Stimulated activated CD4-positive, alpha-beta T cell treated with anti-CD3 and anti-CD28 coated beads, Interleukin-1b, Interleukin-23, amount 100 ng/mL, for 1 hour (primary cell): ENCODE data around the gene CDK5RAP2.
"Not testable (repeated sequence)": the region's sequence is repeated elsewhere in the genome, so short reads cannot be mapped to it uniquely, and the experiment has no call there.

Source experiments
- DNase-seq, 2 donors: peaks; one replicate each; pipeline ENCODE4 v3.0.0-alpha.2; 2020; ENCODE audit warnings: low read depth in 2 of 2

CDK5RAP2 gene

GRCh38 chr9:120513825-120514396 is 66.1 kb downstream of the CDK5RAP2 start:
- no peak for DNase-seq

DNA sequence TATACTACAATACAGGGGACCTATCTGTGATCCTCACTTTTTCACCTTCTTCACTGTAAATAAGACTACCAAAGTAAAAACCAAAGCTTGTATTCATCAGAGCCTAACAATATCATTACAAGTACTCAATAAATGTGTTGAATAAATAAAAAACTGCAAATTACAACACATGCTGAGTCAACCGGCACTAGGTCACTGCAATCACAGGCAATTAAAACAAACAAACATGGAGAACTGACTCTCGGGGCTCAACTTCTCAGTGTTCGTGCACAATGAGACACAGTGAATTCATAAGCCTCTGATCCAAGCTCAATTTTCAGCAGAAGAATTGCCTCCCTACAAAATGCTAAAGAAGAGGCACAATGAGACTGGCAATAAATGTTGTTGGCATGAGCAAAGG is 69.2 kb downstream of the CDK5RAP2 start:
- no peak for DNase-seq

DNA sequence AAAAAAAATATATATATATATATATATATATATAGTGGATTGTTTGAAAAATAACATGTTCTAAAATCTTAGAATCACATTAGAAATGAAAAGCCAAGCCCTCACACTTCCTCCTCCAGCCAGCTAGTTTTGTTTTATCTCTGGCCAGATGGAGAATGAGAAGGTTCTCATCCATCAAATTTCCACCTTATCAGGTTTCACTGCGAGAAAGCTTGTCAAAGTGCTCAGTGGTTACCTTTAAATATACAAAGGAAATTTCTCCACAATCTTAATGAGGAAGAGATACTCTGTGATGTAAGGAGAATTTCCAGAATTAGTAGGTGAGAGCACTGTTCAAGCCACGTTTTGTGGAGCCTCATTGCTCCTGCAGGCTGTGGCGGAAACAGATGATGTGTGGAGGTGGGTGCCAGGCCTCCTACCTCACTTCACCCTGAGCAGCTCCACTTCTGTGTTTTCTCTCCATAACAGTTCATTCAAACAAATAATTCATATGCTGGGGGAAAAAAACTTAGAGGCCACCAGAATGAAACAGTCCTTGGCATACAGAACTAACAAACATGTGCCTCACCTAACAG is 71.9 kb downstream of the CDK5RAP2 start:
- no peak for DNase-seq

DNA sequence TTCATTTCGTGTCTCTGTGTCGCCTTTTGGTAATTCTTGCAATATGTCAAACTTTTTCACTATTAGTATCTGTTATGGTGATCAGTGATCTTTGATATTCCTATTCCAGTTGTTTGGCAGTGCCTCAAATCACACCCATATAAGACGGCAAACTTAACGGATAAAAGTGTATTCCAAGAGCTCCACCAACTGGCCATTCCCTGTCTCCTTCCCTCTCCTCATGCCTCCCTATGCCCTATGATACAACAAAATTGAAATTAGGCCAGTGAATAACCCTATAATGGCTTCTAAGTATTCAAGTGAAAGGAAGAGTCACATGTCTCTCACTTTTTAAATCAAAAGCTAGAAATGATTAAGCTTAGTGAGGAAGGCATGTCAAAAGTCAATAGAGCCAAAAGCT is 74.8 kb downstream of the CDK5RAP2 start:
- DNase-seq, result no peak

GRCh38 chr9:120500733-120501132 is 79.2 kb downstream of the CDK5RAP2 start:
- no peak for DNase-seq

GRCh38 chr9:120497865-120498264 is 82.1 kb downstream of the CDK5RAP2 start:
- DNase-seq, result not testable (repeated sequence)

- DNase-seq, result not testable (repeated sequence)
Measured at GRCh38 chr9:120496438-120496837, 83.5 kb downstream of the CDK5RAP2 start.

DNA sequence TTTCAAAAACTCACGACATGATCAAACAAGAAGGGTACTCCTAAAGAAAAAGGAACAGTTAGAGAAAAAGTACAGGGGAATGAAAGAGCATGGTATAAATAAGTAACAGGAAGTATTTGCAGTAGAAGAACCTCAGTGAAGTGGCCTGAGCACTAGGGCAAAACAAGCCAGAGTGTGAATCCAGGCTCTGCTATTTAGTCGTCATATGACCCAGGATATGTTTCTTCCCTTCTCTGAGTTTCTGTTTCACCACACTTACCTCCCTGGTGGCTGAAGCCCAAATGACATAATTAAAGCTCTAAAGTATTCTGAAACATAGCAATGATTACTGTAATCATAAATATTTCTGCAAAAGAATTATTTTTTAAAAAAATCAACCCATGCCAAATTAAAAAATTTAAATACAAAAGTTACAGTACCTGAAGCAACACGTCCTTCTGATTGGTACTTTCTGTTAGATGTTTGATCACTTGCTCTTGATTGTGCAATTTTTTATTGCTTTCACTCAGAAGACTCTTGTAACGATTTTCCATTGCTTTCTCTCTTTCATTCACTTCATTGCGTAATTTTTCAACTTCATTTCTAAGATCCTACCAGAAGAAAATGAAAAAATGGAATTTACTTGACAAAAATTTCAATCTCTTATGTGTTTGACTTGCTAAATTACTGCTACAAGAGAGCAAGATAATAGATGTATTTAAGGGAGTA is 88.9 kb downstream of the CDK5RAP2 start:
- DNase-seq, result no peak

DNA sequence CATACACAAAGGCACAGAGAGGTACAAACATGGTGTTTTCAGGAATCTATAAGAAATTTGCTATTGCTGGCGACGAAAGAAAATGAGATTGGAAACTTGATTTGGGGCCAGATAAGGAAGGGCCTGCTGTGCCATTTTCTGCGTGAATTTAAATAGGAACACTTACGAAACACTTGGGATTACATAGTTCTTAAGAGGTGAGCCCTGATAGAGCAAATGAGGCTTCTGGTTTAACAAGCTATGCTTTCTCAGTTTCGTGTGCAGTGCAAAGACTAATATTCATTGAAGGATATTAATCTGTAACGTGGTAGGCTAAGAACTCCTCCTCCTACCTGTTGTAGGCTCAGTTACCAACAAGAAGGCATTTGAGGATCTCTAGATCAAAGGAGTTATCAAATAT is 93.1 kb downstream of the CDK5RAP2 start:
- no peak for DNase-seq

DNA sequence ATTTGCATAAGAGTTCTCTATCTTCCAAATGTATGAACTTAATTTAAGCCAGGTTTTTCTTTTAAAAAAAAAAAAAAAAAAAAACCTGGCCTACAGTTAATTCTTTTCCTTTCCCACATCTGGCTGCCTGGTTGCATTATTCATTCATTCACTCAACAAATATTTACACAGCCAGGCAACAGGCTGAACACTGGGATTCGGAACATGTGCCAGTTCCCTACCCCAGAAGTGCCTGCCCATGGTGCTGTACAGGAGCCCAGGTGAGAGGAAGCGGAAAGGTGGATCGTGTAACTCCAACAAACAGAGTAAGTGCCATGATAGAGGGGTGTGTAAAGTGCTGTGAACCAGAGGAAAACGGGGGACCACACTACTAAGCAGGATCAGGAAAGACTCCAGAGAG is 93.6 kb downstream of the CDK5RAP2 start:
- no peak for DNase-seq

- no peak for DNase-seq
Measured at GRCh38 chr9:120485788-120486187, 94.2 kb downstream of the CDK5RAP2 start.

DNA sequence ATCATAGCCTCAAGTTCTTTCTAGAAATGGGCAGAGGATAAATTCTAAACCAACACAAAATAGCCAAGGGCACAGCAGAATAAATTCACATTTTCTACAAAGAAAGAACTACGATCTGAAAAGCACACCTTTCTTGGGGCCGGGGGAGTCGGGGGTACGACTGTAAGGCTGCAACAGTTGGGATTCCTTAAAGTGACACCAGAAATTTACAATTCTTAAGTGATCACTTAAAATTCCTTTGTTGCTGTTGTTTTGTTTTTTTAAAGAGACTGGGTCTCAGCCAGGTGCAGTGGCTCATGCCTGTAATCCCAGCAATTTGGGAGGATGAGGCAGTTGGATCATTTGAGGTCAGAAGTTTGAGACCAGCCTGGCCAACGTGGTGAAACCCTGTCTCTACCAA is 95.8 kb downstream of the CDK5RAP2 start:
- no peak for DNase-seq

DNA sequence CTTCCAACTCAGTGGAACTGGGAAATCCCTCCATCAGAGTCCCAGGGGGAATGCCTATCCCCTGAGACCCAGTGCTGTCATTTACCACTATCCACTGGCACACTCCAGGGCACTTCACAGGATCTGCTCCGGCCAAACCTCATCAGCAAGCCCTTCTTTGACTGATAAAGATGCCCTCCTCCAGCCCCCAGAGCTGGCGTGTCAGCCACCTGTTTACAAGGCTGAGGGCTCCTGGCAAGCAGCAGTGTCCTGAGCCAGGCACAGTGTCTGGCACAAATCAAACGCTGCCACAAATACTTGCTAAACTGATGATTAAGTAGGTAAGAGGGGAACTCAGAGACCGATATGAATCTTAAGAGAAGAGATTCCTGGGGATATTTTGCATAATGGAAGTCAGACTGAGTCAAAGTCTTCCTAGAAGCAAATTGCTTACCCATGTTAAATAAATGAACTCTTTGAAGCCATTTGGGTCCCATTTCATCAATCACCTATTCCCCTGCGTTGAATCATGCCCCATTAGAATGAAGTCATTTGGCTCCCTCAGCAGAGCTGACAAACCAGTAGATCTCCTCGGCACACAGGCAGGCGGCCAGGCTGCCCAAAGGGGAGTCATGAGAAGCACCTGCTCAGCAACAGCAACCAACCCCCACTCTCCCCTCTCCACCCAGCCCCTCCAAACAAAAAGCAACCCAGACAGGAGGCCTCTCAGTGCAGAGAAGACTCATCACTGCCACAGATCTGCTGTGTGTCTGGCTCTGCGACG is 97.4 kb downstream of the CDK5RAP2 start:
- no peak for DNase-seq

- no peak for DNase-seq
Measured at GRCh38 chr9:120481846-120482245, 98.1 kb downstream of the CDK5RAP2 start.

DNA sequence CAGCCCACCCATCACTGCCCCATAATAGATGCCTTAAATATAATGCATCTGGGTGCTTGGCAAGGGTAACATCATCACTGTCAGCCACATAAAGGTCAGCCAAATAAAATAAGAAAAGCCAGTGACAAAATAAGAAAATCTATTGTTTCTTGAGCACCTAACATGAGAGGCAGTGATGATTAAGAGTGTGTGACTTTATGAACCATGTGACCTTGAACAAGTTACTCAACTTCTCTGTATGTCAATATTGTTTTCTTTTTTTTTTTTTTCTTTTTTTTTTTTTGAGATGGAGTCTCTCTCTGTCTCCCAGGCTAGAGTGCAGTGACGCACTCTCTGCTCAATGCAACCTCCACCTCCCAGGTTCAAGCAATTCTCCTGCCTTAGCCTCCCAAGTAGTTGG is 98.7 kb downstream of the CDK5RAP2 start:
- DNase-seq, result no peak

DNA sequence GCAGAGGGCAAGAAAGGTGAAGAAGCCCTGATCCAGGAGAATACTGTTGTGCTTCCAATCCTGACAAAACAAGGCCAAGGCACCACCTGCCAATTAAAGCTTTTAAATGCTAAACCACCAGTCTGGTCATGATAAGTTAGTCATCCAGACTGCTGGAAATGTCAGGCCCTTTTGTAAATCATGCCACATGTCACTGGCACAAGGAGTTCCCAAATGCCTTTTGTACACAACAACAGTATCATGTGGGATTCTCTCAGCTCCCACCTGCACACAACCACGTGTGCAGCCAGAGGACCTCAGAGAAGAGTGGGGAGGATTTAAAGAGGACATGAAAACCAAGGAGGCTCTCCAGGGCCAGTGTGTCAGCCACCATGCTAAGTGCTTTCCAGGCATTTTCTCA is 99.3 kb downstream of the CDK5RAP2 start:
- DNase-seq, result no peak

GRCh38 chr9:120478208-120478607 is 101.8 kb downstream of the CDK5RAP2 start:
- DNase-seq, result no peak

GRCh38 chr9:120477534-120478001 is 102.4 kb downstream of the CDK5RAP2 start:
- no peak for DNase-seq

DNA sequence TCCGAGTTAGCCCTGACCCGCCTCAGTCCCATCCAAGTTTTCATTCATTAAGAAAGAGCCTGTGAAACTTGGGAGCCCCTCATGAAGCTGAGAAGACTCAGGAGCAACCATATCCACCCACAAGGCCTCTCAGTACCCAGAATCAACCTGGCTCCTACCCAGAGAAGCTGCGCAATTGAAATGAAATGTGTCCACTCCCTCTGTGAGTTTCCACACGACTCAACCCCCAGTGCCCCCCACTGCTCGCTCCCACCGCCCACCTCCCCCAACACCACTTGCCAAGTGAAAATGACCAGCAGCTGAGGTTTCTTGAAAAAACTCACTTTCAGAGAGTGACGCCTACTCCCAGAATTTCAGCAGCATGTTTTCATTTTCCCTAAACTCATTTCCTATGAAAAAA is 104.6 kb downstream of the CDK5RAP2 start:
- DNase-seq, result no peak

- DNase-seq, result no peak
Measured at GRCh38 chr9:120474591-120475243, 105.2 kb downstream of the CDK5RAP2 start.

GRCh38 chr9:120473608-120474007 is 106.4 kb downstream of the CDK5RAP2 start:
- no peak for DNase-seq
